K562 (cell line): ENCODE results near the gene KCNAB1. TPM values are rescaled to one million over a fixed set of nuclear protein-coding genes. Genes with fewer than 3 reads are reported as not detected.
"Not testable (repeated sequence)": the region's sequence is repeated elsewhere in the genome, so short reads cannot be mapped to it uniquely, and the experiment has no call there.

Experiments
- ATAC-seq: fragments of 200-7000 bp; cut with Tn5 transposase; 3 replicates; pipeline ENCODE4 v1.9.1; 2020; ENCODE audit warnings: moderate library complexity
- BruUV-seq: library from RNA; stranded (reverse); fragments of 400-500 nt; replicated peaks from 2 replicates; lab custom pipeline; 2021; lab: Mats Ljungman, UMichigan
- CTCF ChIA-PET: fragments of 300-600 bp; formaldehyde crosslinking; extraction: SDS; loops from one replicate; lab custom pipeline; 2021; ENCODE audit warnings: low intra/inter-chr PET ratio; lab: Yijun Ruan, JAX
- POLR2A ChIA-PET: fragments of 300-600, 350-650 bp; sonication (Branson Sonifier 250); formaldehyde crosslinking; extraction: SDS; loops from one replicate; lab custom pipeline; 2021; ENCODE audit warnings: antibody characterized with exemption, inconsistent platforms; lab: Yijun Ruan, JAX
- DNase-seq, 4 experiments: peaks; one replicate each; pipeline versions ENCODE4 v3.0.0 to v3.0.0-alpha.2; 2011 to 2018; ENCODE audit warnings: low spot score in 3 of 4, mixed read lengths in 3 of 4; ENCODE audit errors: extremely low read depth in 1 of 4
- FAIRE-seq: peaks from 2 replicates; lab custom pipeline; 2011; peaks lifted over from hg19 to GRCh38; lab: Jason Lieb, UNC
- H2AFZ ChIP-seq: 2 replicates; pipeline ENCODE4 v1.6.0; 2011; ENCODE audit warnings: low read depth, low read length, control low read depth, inconsistent platforms
- H3K27ac ChIP-seq: fragments of 200-600 bp; 3 replicates; pipeline ENCODE4 v1.8.0; 2011; ENCODE audit warnings: low read depth, mild to moderate bottlenecking, control low read depth, inconsistent platforms, low read length, moderate library complexity, mixed read lengths; ENCODE audit errors: extremely low read depth
- H3K27me3 ChIP-seq, 2 experiments: fragments of 300-600 bp in 1 of 2; 2 replicates in 1 of 2; 3 replicates in 1 of 2; pipeline versions ENCODE4 v1.6.0 to v1.8.0; 2011; ENCODE audit warnings: inconsistent platforms in 2 of 2, low read length in 2 of 2, mild to moderate bottlenecking in 1 of 2, mixed read lengths in 1 of 2, moderate library complexity in 1 of 2; ENCODE audit not compliant: control insufficient read depth in 2 of 2, insufficient read depth in 2 of 2
- H3K36me3 ChIP-seq: fragments of 300-600 bp; 3 replicates; pipeline ENCODE4 v1.8.0; 2011; ENCODE audit warnings: mild to moderate bottlenecking, low read length, inconsistent platforms; ENCODE audit not compliant: control insufficient read depth, insufficient read depth
- H3K4me1 ChIP-seq, 2 experiments: fragments of 200-600 bp in 1 of 2; replicated peaks in 1 of 2; 2 replicates in 1 of 2; 3 replicates in 1 of 2; pipeline versions ENCODE4 v1.5.1 to v1.8.0; 2011; ENCODE audit warnings: inconsistent platforms in 2 of 2, low read length in 2 of 2, mild to moderate bottlenecking in 1 of 2, mixed read lengths in 1 of 2, moderate library complexity in 1 of 2; ENCODE audit not compliant: control insufficient read depth in 2 of 2, insufficient read depth in 2 of 2
- H3K4me2 ChIP-seq: 2 replicates; pipeline ENCODE4 v1.6.1; 2011; ENCODE audit warnings: low read length, control low read depth, inconsistent platforms, mixed read lengths; ENCODE audit not compliant: insufficient read depth
- H3K4me3 ChIP-seq: fragments of 200-600 bp; sonication (generic), shearing (Covaris generic); 2 replicates; pipeline ENCODE4 v1.5.1; 2016; ENCODE audit warnings: control low read depth, inconsistent platforms
- H3K79me2 ChIP-seq: fragments of 200-600 bp; 3 replicates; pipeline ENCODE4 v1.8.0; 2011; ENCODE audit warnings: low read length, inconsistent platforms; ENCODE audit not compliant: control insufficient read depth, insufficient read depth
- H3K9ac ChIP-seq, 2 experiments: 2 replicates each; pipeline versions ENCODE4 v1.6.0 to v1.6.1; 2011; ENCODE audit warnings: low read depth in 2 of 2, low read length in 2 of 2, control low read depth in 1 of 2, inconsistent platforms in 1 of 2, mild to moderate bottlenecking in 1 of 2, mixed read lengths in 1 of 2; ENCODE audit not compliant: insufficient read depth in 1 of 2
- H3K9me1 ChIP-seq: one replicate; pipeline ENCODE4 v1.6.0; 2011; ENCODE audit warnings: inconsistent platforms, mild to moderate bottlenecking, low read length, moderate library complexity; ENCODE audit not compliant: control insufficient read depth, insufficient read depth
- H3K9me3 ChIP-seq: replicated peaks from 2 replicates; pipeline ENCODE4 v1.5.1; 2011; ENCODE audit warnings: low read depth, low read length, inconsistent platforms; ENCODE audit not compliant: control insufficient read depth, insufficient read depth
- H4K20me1 ChIP-seq: replicated peaks from 2 replicates; pipeline ENCODE4 v1.6.1; 2011; ENCODE audit warnings: low read length, inconsistent platforms, mixed read lengths; ENCODE audit not compliant: control insufficient read depth, insufficient read depth
- NRF1 ChIP-seq, 2 experiments: fragments of 450-650 bp; IDR thresholded peaks in 1 of 2; conservative IDR thresholded peaks in 1 of 2; 2 replicates each; pipeline ENCODE4 v1.6.1; 2014; ENCODE audit warnings: mild to moderate bottlenecking in 2 of 2
- PKNOX1 ChIP-seq: fragments of 450-650 bp; IDR thresholded peaks from 2 replicates; pipeline ENCODE4 v1.6.1; 2016
- ZNF384 ChIP-seq: IDR thresholded peaks from 2 replicates; pipeline ENCODE4 v1.6.1; 2012; ENCODE audit warnings: low read depth, low read length, improper control_type of control experiment
- WGBS: fragments of 100-300 bp; shearing (Covaris generic); methylation state at CpG from one replicate; pipeline ENCODE4 v1.1.6; 2016; ENCODE audit warnings: low coverage, mixed read lengths; ENCODE audit not compliant: insufficient coverage; ENCODE audit errors: missing lambda C conversion rate; 5-methylcytosine and 5-hydroxymethylcytosine counted together
- in situ Hi-C: fragments of 300-500 bp; cut with MboI; formaldehyde crosslinking; loops from 4 replicates; pipeline ENCODE4 v1.15.0; 2018; ENCODE audit warnings: inconsistent platforms, mixed read lengths
- intact Hi-C: fragments of 100-400 bp; cut with micrococcal nuclease; formaldehyde crosslinking; loops from 2 replicates; pipeline ENCODE4 v1.14.2; 2022
- polyA plus RNA-seq, 8 experiments: library from polyadenylated mRNA; depleted of rRNA in 4 of 8; stranded (reverse) in 5 of 8; unstranded in 3 of 8; fragments of >200 nt; fragmentation: Nextera tagmentation in 2 of 8; fragmentation: Illumina TruSeq in 1 of 8; extraction: Ambion mirVana in 2 of 8; extraction: Trizol in 1 of 8; gene quantifications; 2 replicates each; pipeline versions ENCODE4 v1.2.1 to v1.2.3, GENCODE V29; 2011 to 2014; ENCODE audit warnings: inconsistent platforms in 1 of 8, missing spikeins in 1 of 8
- total RNA-seq, 7 experiments: library from RNA; depleted of rRNA in 6 of 7; stranded (reverse); fragments of >200 nt in 6 of 7; fragmentation: Illumina TruSeq in 2 of 7; extraction: Trizol in 2 of 7; gene quantifications; 2 replicates each; pipeline versions ENCODE4 v1.2.1 to v1.2.3, GENCODE V29; 2011 to 2021; ENCODE audit warnings: low replicate concordance in 1 of 7

Gene KCNAB1
- total and polyA plus RNA-seq, 9 of the 15 experiments (the other 6 are each of a cell fraction or from before 2014, with no cell fraction given) = 0.14 to 1.2 (median 0.51) TPM

GRCh38 chr3:156137397-156137796 lies 17.0 kb downstream of the KCNAB1 start:
- 0% methylated on average over 1 of the region's 8 CpGs for whole genome bisulfite sequencing
- H3K79me2 ChIP-seq, H3K9ac ChIP-seq, H3K4me1 ChIP-seq, H3K36me3 ChIP-seq, BruUV-seq, H4K20me1 ChIP-seq, H3K9me1 ChIP-seq, FAIRE-seq, H3K27me3 ChIP-seq, H3K4me2 ChIP-seq, H2AFZ ChIP-seq, H3K4me3 ChIP-seq, H3K27ac ChIP-seq, H3K9me3 ChIP-seq: not testable (repeated sequence)
- in situ Hi-C loops = loop anchor here (25.0 kb wide), 1 partner anchor 550 kb away; no protein-coding TSS in a partner anchor
- CTCF ChIA-PET = interaction anchor here (0.7 kb wide), 1 partner anchor 246 kb away, joined by 3 read pairs; no protein-coding TSS in a partner anchor
- POLR2A ChIA-PET = interaction anchor here (0.9 kb wide), 1 partner anchor 12 kb away, joined by 3 read pairs; no protein-coding TSS in a partner anchor
- DNase-seq (peak in 1 of 4 experiments; percentile 9), ATAC-seq (peak; percentile 77)
- TF ChIP-seq PKNOX1 = peak; percentile 46; the same call in 1 of the 2 replicates
- TF ChIP-seq NRF1 (conservative IDR thresholded peaks at IDR 0.05 in 1 of 2, IDR thresholded peaks at IDR 0.05 in 1 of 2) = peak in 1 of 2 experiments; percentile 43; a peak in 2 of 4 replicates
- peak; percentile 78 for TF ChIP-seq ZNF384
- intact Hi-C loops = loop anchor here (5.0 kb wide), 1 partner anchor 95 kb away; no protein-coding TSS in a partner anchor
